22Rv1 (cell line): Measurements from ENCODE around the gene STAT5B.
"Not testable (repeated sequence)": the region's sequence is repeated elsewhere in the genome, so short reads cannot be mapped to it uniquely, and the experiment has no call there.

ENCODE experiments used
- H3K27ac ChIP-seq: fragments of 450-650 bp; 2 replicates; pipeline ENCODE4 v1.5.1; 2017
- ZFX ChIP-seq: fragments of 450-650 bp; IDR thresholded peaks from 2 replicates; pipeline ENCODE4 v1.6.1; 2017; ENCODE audit warnings: antibody characterized with exemption, borderline replicate concordance
- TF ChIP-seq, protein P1 (sequence below): fragments of 450-650 bp; IDR thresholded peaks from 2 replicates; pipeline ENCODE4 v1.5.1; 2017; ENCODE audit warnings: mild to moderate bottlenecking

STAT5B gene

DNA sequence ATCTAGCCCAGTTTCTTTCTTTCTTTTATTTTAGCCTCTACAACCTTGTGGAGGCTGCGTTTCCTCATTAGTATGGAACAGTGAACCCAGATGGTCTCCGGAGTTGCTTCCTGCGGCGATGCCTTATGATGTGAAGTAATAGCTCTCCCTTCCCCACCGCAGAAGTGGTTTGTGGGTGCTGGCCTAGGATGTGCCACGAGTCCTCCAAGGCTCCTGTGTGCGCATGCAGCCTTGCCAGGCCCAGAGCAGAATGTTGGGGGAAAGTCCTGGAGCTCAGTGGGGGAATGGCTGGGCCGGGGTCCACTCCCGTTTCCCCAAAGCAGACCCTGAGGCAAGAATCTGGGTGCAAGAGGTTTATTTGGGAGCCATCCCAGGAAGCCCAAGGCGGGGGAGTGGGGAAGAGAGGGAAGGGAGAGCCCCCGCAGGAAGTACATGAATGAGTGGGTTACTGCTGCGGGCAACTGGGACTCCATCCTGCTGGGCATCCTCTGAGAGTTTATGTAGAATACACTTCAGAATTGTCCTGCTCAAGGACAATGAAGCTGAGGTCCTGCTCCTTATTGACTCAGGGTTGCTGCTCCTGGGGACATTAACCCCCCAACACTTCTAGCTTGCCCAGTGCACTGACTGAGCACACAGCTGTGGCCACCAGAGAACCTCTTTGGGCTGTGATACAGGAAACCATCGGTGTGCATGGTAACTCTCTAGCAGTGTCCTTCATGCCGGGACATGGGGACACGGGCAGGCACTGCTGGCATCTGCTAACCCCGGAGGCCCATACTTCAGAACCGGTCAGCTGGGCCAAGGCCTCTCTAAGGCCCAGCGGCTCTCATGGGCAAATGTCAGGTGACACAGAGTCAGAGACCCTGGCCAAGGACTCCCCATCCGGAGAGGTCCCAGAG, 87.2 kb downstream of the STAT5B start:
- H3K27ac ChIP-seq, result no peak overlapping the region
- TF ChIP-seq ZFX, result no peak
- TF ChIP-seq, protein P1, sequence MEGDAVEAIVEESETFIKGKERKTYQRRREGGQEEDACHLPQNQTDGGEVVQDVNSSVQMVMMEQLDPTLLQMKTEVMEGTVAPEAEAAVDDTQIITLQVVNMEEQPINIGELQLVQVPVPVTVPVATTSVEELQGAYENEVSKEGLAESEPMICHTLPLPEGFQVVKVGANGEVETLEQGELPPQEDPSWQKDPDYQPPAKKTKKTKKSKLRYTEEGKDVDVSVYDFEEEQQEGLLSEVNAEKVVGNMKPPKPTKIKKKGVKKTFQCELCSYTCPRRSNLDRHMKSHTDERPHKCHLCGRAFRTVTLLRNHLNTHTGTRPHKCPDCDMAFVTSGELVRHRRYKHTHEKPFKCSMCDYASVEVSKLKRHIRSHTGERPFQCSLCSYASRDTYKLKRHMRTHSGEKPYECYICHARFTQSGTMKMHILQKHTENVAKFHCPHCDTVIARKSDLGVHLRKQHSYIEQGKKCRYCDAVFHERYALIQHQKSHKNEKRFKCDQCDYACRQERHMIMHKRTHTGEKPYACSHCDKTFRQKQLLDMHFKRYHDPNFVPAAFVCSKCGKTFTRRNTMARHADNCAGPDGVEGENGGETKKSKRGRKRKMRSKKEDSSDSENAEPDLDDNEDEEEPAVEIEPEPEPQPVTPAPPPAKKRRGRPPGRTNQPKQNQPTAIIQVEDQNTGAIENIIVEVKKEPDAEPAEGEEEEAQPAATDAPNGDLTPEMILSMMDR, result no peak

DNA sequence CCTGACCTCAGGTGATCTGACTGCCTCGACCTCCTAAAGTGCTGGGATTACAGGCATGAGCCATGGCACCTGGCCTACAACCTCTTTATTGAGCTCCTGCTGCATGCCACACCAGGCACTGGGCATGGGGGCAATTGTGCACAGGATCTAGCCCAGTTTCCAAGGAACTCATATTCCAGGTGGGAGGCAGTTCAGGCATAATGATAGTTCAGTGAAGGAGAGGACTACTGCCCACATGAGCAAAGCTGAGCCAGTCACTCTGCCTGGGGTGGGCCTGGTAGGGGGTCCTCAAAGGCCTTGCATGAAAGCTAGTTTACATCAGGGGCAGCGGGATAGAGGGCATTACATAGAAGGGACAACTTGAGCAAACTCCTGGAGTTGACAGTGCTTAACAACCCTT, 88.4 kb downstream of the STAT5B start:
- no peak for TF ChIP-seq ZFX
- TF ChIP-seq, protein P1, result no peak
- no peak overlapping the region for H3K27ac ChIP-seq

DNA sequence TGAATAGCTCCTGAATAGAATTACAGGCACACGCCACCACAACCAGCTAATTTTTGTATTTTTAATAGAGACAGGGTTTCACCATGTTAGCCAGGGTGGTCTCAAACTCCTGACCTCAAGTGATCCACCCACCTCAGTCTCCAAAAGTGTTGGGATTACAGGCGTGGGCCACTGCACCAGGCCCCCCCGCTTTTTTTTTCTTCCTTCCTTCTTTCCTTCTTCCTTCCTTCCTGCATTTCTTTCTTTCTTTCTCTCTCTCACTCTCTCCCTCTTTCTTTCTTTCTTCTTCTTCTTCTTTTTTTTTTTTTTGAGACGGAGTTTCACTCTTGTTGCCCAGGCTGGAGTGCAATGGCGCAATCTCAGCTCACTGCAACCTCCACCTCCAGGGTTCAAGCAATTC, 90.0 kb downstream of the STAT5B start:
- H3K27ac ChIP-seq, result not testable (repeated sequence)

DNA sequence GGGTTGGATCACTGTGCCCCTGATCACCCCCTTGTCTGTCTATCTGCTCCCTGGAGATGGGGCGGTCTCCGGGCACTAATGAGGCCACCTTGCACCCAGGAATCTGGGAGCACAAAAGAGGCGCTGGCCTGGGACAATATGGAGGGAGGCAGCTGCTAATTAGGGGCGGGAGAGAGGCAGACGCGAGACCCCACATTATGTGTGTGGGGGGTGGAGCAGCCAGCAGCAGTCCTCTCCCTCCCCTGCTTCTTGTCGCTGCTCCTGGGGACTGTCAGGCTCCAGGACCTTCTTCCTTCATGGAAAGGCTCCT, 90.6 kb downstream of the STAT5B start:
- TF ChIP-seq ZFX, result no peak
- TF ChIP-seq, protein P1, result no peak
- no peak overlapping the region for H3K27ac ChIP-seq

DNA sequence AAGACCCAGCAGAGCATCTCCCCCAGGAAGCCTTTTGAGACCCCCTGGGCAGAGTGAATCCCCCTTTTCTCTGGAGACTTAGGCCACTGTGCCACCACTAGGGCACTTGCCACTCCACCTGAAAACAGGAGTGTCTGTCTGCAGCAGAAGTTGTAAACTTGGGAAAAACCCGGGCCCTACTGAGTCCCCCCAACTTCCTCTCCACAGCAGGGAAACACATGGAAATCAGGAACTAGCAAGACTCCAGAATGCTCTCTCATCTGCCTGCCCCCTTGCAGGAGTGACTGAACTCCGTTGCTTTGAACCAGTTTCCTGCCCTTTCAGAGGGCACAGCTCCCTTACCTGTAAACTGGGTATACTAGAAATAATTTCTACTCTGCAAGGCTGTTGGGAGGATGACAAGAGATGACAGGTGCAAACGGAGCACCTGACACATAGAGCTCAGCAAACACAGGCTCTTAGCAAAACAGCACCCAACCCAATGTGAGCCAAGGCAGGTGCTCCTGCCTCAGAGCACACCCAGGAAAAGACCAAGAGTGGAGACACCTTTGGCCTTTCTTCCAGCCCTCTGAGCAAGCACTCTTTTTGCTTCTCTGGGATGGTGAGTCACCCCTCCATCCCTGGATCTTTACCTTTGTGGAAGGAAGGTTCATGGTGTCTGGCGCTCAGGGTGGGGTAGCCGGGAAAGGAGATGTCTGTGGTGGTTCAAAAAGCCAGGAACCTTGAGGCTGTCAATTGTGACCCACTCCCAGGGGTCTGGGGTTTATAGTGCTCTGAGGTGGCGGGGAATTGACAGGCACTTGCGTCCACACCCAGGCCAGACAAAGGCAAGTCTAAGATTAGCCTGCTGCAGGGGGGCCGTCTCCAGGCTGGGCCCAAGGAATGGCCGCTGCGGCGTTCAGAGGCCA, 91.2 kb downstream of the STAT5B start, which contains the start of gene HCRT:
Gene HCRT, minus strand, starts transcription at position 740 of the 908 bp plus-strand sequence. Its CDS starts 87 bp downstream, at position 653.
- H3K27ac ChIP-seq, result no peak within 1 kb of the TSS

DNA sequence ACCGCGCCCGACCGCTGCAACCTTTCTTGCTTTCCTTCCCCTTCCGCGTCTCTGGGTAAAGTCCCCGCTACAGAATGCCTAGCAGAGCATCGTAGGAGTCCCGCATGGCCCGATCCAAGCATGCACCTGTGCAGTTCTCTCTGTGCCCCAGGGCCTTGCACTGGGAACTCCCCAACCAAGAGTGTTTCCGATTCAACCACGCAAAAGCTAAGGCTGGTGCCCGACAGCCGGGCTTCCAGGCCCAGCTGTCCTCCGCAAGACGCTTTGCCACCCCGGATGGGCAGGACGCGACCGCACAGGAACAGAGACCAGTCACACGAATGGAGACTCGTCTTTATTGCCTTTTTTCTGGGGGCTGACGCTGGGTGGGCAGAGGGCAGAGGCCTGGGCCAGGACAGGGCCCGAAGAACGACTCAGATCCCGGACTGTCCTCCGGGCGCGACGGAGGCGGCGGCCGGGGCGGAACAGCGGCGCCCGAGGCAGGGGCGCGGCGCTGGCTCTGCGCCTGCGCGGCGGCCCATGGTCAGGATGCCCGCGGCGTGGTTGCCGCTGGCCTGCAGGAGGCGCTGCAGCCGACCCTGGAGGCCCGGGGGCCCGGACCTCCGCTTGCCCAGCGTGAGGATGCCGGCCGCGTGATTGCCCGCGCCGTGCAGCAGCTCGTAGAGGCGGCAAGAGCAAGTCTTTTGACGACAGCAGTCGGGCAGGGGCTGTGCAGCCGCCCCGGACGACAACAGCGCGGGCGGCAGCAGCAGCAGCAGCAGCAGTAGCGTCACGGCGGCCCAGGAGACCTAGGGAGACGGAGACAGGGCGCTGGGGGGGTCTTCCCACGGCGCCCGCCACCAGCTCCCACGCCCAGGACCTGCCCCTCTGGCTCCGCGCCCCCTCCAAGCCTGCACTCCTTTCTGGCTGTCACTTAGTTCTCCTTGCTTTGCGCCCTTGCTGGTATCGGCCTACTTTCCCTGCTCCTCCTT, 92.2 kb downstream of the STAT5B start:
- no peak overlapping the region for H3K27ac ChIP-seq
- TF ChIP-seq, protein P1, result peak; percentile 98
- TF ChIP-seq ZFX, result no peak

More for the DNA sequence above, 91.2 kb downstream of the STAT5B start, which contains the start of gene HCRT:
- TF ChIP-seq, protein P1, result no peak
- no peak for TF ChIP-seq ZFX
